A673 (cell line): Measurements from ENCODE around the gene BAIAP2L1.

Experiments
- EZH2 ChIP-seq: fragments of 200-600 bp; sonication (generic); IDR thresholded peaks from 2 replicates; pipeline ENCODE4 v1.6.1; 2017; ENCODE audit warnings: borderline replicate concordance, low read depth, mild to moderate bottlenecking, mixed read lengths, antibody characterized with exemption, low read length; ENCODE audit not compliant: poor library complexity, severe bottlenecking
- TF ChIP-seq, protein P1 (sequence below): fragments of 300-800, 200-600 bp; sonication (generic); conservative IDR thresholded peaks from 2 replicates; pipeline ENCODE4 v1.5.1; 2017; ENCODE audit warnings: low read depth, mild to moderate bottlenecking, antibody characterized with exemption, low read length, moderate library complexity, mixed read lengths

DNA sequence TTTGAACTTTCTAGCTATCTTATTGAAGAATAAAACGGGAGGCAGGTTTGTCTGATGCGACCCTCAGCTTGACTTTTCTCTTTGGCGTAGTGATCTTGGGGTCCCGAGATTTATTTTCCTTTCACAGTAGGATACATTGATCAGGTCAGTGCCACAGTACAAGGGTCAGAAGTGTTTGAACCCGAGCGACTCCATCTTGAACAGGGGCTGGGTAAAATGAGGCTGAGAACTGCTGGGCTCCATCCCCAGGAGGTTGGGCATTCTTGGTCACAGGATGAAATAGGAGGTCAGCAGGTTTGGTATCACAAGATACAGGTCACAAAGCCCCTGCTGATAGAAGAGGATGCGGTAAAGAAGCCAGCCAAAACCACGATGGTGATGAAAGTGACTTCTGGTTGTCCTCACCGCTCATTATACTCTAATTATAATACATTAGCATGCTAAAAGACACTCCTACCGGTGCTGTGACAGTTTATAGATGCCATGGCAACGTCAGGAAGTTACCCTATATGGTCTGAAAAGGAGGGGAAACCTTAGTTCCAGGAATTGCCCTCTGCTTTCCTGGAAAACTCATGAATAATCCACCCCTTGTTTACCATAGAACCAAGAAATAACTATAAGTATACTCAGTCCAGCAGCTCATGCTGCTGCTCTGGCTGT is 145.8 kb downstream of the BAIAP2L1 start:
- TF ChIP-seq EZH2, result no peak
- TF ChIP-seq, protein P1, sequence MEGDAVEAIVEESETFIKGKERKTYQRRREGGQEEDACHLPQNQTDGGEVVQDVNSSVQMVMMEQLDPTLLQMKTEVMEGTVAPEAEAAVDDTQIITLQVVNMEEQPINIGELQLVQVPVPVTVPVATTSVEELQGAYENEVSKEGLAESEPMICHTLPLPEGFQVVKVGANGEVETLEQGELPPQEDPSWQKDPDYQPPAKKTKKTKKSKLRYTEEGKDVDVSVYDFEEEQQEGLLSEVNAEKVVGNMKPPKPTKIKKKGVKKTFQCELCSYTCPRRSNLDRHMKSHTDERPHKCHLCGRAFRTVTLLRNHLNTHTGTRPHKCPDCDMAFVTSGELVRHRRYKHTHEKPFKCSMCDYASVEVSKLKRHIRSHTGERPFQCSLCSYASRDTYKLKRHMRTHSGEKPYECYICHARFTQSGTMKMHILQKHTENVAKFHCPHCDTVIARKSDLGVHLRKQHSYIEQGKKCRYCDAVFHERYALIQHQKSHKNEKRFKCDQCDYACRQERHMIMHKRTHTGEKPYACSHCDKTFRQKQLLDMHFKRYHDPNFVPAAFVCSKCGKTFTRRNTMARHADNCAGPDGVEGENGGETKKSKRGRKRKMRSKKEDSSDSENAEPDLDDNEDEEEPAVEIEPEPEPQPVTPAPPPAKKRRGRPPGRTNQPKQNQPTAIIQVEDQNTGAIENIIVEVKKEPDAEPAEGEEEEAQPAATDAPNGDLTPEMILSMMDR, result no peak
